ENCODE results near the gene MCF2L.

The MCF2L gene

DNA sequence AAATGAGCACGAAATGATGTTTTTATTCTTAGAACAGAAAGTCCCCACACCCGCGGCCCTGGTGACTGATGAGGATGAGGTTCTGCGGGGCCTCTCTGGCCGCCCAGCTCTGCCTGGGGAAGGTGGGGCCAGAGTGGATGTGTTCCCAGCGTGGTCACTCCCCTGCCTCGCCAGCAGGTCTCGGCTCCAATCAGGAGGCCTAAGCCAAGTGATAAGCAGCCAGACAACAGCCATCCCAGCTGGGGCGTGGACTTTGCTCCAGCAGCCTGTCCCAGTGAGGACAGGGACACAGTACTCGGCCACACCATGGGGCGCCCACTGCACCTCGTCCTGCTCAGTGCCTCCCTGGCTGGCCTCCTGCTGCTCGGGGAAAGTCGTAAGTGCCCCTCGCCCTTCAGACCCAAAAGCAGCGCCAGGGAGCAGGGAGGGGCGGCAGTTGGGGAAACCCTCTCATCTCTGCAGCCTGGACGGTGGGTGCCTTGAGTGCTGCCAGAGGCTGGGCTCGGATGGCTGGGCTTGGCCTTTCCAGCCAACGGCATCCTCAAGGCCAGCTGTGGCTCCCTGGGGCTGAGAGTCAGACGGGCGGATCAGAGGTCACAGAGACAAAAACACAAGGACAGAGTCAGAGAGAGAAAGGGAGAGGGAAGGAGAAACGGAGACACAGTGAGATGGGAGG lies 153.7 kb downstream of the MCF2L start, which contains the start of gene F10:
F10 (plus strand) TSS at position 250 of the 676 bp plus-strand sequence; CDS start at position 307, 57 bp downstream.
- TF ChIP-seq, protein P1, sequence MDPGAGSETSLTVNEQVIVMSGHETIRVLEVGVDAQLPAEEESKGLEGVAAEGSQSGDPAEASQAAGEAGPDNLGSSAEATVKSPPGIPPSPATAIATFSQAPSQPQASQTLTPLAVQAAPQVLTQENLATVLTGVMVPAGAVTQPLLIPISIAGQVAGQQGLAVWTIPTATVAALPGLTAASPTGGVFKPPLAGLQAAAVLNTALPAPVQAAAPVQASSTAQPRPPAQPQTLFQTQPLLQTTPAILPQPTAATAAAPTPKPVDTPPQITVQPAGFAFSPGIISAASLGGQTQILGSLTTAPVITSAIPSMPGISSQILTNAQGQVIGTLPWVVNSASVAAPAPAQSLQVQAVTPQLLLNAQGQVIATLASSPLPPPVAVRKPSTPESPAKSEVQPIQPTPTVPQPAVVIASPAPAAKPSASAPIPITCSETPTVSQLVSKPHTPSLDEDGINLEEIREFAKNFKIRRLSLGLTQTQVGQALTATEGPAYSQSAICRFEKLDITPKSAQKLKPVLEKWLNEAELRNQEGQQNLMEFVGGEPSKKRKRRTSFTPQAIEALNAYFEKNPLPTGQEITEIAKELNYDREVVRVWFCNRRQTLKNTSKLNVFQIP (CRISPR knock-in tag; IDR thresholded peaks at IDR 0.05; ENCODE audit: borderline replicate concordance, low read depth), result no peak
- no peak for TF ChIP-seq BACH2 (CRISPR knock-in tag; IDR thresholded peaks at IDR 0.05; ENCODE audit: borderline replicate concordance)
- TF ChIP-seq ZFP3 (CRISPR knock-in tag; IDR thresholded peaks at IDR 0.05), result no peak
- TF ChIP-seq OSR1 (CRISPR knock-in tag; IDR thresholded peaks at IDR 0.05), result no peak
- no peak for TF ChIP-seq ISL1 (CRISPR knock-in tag; IDR thresholded peaks at IDR 0.05)
- no peak for TF ChIP-seq GLIS3 (CRISPR knock-in tag; IDR thresholded peaks at IDR 0.05)
- TF ChIP-seq SNAI2 (CRISPR knock-in tag; IDR thresholded peaks at IDR 0.05), result no peak
- no peak for TF ChIP-seq ZNF8 (CRISPR knock-in tag; IDR thresholded peaks at IDR 0.05)
- TF ChIP-seq PPARA (CRISPR knock-in tag; IDR thresholded peaks at IDR 0.05; ENCODE audit: borderline replicate concordance), result no peak
- TF ChIP-seq CSDC2 (CRISPR knock-in tag; IDR thresholded peaks at IDR 0.05), result no peak
- TF ChIP-seq ZFP30 (CRISPR knock-in tag; IDR thresholded peaks at IDR 0.05), result no peak
- TF ChIP-seq, protein P2, sequence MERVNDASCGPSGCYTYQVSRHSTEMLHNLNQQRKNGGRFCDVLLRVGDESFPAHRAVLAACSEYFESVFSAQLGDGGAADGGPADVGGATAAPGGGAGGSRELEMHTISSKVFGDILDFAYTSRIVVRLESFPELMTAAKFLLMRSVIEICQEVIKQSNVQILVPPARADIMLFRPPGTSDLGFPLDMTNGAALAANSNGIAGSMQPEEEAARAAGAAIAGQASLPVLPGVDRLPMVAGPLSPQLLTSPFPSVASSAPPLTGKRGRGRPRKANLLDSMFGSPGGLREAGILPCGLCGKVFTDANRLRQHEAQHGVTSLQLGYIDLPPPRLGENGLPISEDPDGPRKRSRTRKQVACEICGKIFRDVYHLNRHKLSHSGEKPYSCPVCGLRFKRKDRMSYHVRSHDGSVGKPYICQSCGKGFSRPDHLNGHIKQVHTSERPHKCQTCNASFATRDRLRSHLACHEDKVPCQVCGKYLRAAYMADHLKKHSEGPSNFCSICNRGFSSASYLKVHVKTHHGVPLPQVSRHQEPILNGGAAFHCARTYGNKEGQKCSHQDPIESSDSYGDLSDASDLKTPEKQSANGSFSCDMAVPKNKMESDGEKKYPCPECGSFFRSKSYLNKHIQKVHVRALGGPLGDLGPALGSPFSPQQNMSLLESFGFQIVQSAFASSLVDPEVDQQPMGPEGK (CRISPR knock-in tag; IDR thresholded peaks at IDR 0.05; ENCODE audit: borderline replicate concordance), result no peak
- no peak for TF ChIP-seq ZC3H10 (CRISPR knock-in tag; IDR thresholded peaks at IDR 0.05)
- no peak for TF ChIP-seq RARB (CRISPR knock-in tag; IDR thresholded peaks at IDR 0.05)
- TF ChIP-seq, protein P3, sequence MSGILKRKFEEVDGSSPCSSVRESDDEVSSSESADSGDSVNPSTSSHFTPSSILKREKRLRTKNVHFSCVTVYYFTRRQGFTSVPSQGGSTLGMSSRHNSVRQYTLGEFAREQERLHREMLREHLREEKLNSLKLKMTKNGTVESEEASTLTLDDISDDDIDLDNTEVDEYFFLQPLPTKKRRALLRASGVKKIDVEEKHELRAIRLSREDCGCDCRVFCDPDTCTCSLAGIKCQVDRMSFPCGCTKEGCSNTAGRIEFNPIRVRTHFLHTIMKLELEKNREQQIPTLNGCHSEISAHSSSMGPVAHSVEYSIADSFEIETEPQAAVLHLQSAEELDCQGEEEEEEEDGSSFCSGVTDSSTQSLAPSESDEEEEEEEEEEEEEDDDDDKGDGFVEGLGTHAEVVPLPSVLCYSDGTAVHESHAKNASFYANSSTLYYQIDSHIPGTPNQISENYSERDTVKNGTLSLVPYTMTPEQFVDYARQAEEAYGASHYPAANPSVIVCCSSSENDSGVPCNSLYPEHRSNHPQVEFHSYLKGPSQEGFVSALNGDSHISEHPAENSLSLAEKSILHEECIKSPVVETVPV (CRISPR knock-in tag; IDR thresholded peaks at IDR 0.05), result no peak
- TF ChIP-seq TOX (CRISPR knock-in tag; IDR thresholded peaks at IDR 0.05; ENCODE audit: borderline replicate concordance), result no peak
- TF ChIP-seq, protein P4, sequence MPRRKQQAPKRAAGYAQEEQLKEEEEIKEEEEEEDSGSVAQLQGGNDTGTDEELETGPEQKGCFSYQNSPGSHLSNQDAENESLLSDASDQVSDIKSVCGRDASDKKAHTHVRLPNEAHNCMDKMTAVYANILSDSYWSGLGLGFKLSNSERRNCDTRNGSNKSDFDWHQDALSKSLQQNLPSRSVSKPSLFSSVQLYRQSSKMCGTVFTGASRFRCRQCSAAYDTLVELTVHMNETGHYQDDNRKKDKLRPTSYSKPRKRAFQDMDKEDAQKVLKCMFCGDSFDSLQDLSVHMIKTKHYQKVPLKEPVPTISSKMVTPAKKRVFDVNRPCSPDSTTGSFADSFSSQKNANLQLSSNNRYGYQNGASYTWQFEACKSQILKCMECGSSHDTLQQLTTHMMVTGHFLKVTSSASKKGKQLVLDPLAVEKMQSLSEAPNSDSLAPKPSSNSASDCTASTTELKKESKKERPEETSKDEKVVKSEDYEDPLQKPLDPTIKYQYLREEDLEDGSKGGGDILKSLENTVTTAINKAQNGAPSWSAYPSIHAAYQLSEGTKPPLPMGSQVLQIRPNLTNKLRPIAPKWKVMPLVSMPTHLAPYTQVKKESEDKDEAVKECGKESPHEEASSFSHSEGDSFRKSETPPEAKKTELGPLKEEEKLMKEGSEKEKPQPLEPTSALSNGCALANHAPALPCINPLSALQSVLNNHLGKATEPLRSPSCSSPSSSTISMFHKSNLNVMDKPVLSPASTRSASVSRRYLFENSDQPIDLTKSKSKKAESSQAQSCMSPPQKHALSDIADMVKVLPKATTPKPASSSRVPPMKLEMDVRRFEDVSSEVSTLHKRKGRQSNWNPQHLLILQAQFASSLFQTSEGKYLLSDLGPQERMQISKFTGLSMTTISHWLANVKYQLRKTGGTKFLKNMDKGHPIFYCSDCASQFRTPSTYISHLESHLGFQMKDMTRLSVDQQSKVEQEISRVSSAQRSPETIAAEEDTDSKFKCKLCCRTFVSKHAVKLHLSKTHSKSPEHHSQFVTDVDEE (CRISPR knock-in tag; IDR thresholded peaks at IDR 0.05), result no peak
- TF ChIP-seq ZNF565 (CRISPR knock-in tag; conservative IDR thresholded peaks at IDR 0.05; ENCODE audit: low read depth), result no peak
- peak; percentile 97 for ATAC-seq

DNA sequence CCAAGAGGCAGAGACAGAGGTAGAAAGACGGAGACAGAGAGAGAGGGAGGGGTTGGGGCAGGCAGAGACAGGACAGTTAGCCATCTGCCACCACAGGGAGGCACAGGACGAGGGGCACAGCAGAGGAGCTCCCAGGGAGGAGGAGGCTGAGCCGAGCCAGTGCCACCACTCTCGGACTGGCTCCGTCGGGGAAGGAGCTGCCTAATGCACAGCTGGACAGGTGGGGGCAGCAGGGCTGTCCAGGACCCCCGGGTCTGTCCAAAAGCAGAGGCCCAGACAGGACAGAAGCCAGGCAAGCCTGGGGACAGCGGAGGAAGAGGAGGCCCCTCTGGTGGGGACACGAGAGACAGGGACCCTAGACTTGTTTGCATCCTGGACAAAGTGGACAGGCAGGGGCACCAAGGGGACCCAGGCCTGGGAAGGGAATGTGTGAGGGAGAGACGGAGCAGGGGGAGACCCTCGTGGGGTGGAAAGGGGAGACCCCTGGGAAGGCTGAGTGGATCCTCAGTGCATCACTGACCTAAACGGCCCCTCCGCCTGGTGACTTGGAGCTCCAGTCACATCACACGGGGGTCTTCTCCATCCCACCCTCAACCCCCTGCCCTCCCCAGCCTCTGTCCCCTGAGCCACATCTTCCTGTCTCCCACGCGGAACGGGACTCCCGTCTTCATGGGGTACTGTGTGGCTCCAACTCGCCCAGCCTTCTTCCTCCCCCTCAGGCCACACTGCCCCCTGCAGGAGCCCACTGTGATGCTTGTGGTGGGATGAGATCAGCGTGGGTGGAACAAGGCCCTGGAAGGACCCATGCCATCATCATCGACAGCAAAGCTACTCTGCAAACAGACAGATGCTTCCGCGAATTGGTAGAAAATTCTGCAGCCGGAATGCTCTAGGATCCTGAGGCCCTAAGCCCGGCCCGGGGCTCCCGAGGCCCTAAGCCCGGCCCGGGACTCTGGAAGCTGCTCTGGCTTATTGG lies 154.5 kb downstream of the MCF2L start:
- peak; percentile 6; the same call in 2 of the 3 replicates for ATAC-seq
- TF ChIP-seq CSDC2 (CRISPR knock-in tag; IDR thresholded peaks at IDR 0.05) (no peak), BACH2 (CRISPR knock-in tag; IDR thresholded peaks at IDR 0.05; ENCODE audit: borderline replicate concordance) (no peak), ESRRG (CRISPR knock-in tag; IDR thresholded peaks at IDR 0.05) (no peak), ARNTL (CRISPR knock-in tag; IDR thresholded peaks at IDR 0.05; ENCODE audit: borderline replicate concordance, low read depth) (no peak), RARB (CRISPR knock-in tag; IDR thresholded peaks at IDR 0.05) (no peak), ISL1 (CRISPR knock-in tag; IDR thresholded peaks at IDR 0.05) (no peak)
- TF ChIP-seq, protein P4 (CRISPR knock-in tag; IDR thresholded peaks at IDR 0.05), result no peak
- TF ChIP-seq, protein P3 (CRISPR knock-in tag; IDR thresholded peaks at IDR 0.05), result no peak
